Peyer's patch (tissue), 4 donors: ENCODE data around the gene OAF.

Experiments
- CTCF ChIP-seq, 6 experiments: fragments of 450-650 bp in 4 of 6; fragments of 200-600 bp in 2 of 6; sonication (generic) in 1 of 6; IDR thresholded peaks; one replicate each; pipeline ENCODE4 v1.5.1; 2017 to 2019; ENCODE audit warnings: antibody characterized with exemption in 6 of 6, mild to moderate bottlenecking in 3 of 6, moderate library complexity in 1 of 6
- POLR2A ChIP-seq, 2 donors: fragments of 450-650 bp; IDR thresholded peaks; one replicate each; pipeline ENCODE4 v1.5.1; 2017; ENCODE audit warnings: antibody characterized with exemption in 2 of 2, mild to moderate bottlenecking in 2 of 2, moderate library complexity in 2 of 2

- TF ChIP-seq CTCF (IDR thresholded peaks at IDR 0.05) (no peak), POLR2A (IDR thresholded peaks at IDR 0.05) (no peak)
Observed at GRCh38 chr11:120256178-120256577, 45.3 kb downstream of the OAF start.
